Activated naive CD8-positive, alpha-beta T cell (primary cell): Measurements from ENCODE around the gene MIB2.

Source experiments
- H3K27ac Mint-ChIP-seq: one replicate; pipeline ENCODE4 v1.8.0; 2021; ENCODE audit warnings: mixed read lengths
- H3K27me3 Mint-ChIP-seq: one replicate; pipeline ENCODE4 v1.8.0; 2021; ENCODE audit warnings: mixed read lengths
- H3K36me3 Mint-ChIP-seq: one replicate; pipeline ENCODE4 v1.8.0; 2021; ENCODE audit warnings: mixed read lengths
- H3K4me1 Mint-ChIP-seq: one replicate; pipeline ENCODE4 v1.8.0; 2021; ENCODE audit warnings: low read depth, mixed read lengths
- H3K4me3 Mint-ChIP-seq: one replicate; pipeline ENCODE4 v1.8.0; 2021; ENCODE audit warnings: mild to moderate bottlenecking, mixed read lengths
- H3K9me3 Mint-ChIP-seq: one replicate; pipeline ENCODE4 v1.8.0; 2021; ENCODE audit warnings: low read depth, mixed read lengths

Gene MIB2

DNA sequence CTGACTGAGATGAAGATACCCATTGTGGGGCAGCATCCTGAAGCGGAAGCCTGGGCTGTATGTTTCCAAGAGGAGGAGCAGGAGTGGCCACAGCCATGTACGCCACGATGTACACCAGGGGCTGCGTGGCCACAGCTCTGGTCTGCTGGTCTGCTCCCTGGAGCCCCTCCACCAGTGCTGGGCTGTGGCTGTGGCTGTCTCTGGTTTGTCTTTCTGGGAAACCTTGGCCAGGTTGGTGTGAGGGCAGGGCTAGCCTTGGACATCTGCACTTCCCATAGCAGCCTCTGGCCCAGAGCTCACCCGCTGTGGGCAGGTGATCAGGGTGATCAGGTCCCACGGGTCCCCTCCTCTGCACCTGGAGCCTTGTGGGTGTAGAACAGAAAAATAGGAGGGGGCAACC is 2.6 kb downstream of the MIB2 start:
- Mint-ChIP-seq H3K27me3 (no peaks in the 10 kb centered on the region), H3K9me3 (no peaks in the 10 kb centered on the region), H3K36me3 (no peaks in the 10 kb centered on the region), H3K4me1 (peaks cover 26% of the 10 kb centered on the region), H3K4me3 (peak overlapping the region; percentile 84), H3K27ac (no peak overlapping the region)

DNA sequence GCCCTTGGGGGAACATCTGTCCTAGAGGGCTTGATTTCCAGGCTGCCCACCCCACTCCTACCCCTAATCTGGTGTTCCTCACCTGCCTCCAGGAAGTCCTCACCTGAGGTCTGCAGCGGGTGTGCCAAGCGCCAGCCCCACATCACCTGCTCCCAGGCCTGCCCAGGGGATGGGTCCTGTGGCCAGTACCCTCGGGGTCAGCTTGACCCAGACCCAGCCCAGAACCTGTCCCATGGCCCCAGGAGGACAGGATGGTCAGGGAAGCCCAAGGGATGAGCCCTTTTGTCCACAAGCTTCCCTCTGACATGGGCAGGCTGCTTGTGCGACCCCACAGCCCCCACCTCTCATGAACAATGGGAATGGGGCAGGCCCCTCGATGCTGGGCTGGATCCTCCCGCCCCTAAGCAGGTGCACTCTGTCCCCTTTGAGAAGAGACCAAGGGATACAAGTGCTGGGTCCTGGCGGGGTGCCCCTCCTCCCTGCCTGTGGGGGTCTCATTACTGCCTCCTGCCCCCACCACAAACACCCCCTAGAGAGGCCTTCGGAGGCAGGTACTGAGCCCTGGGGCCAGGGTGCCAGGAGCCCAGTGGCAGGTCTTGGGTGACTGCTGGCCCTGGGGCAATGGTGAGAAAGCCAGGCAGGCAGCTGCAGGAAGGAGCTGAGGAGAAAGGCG is 3.2 kb downstream of the MIB2 start:
- H3K36me3 Mint-ChIP-seq: no peaks in the 10 kb centered on the region
- H3K9me3 Mint-ChIP-seq: no peaks in the 10 kb centered on the region
- no peaks in the 10 kb centered on the region for H3K27me3 Mint-ChIP-seq
- H3K4me1 Mint-ChIP-seq: peaks cover 24% of the 10 kb centered on the region
- H3K27ac Mint-ChIP-seq: no peak overlapping the region
- no peak overlapping the region for H3K4me3 Mint-ChIP-seq

DNA sequence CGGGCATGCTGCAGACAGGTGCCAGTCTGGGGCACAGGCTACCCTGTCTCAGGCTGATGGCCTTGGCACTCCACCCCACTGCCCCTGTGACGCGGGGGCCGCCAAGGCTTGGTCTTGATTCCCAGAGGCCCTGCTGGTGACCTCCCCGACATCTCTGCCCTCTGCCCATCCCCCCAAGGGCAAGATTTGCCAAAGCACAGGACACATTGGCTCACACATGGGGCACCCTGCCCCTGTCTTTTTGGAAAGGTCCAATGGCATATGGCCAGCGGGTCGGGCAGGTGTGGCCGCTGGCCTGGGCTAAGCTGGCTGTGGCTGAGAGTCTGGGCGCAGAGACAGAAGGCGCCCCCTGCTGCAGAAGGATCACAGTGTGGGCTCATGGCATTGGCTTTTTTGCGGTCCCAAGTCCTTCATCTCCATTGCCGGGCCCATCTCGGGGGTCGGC is 4.6 kb downstream of the MIB2 start:
- no peaks in the 10 kb centered on the region for H3K27me3 Mint-ChIP-seq
- no peak overlapping the region for H3K4me3 Mint-ChIP-seq
- H3K9me3 Mint-ChIP-seq: no peaks in the 10 kb centered on the region
- no peaks in the 10 kb centered on the region for H3K36me3 Mint-ChIP-seq
- no peak overlapping the region for H3K27ac Mint-ChIP-seq
- H3K4me1 Mint-ChIP-seq: peaks cover 12% of the 10 kb centered on the region

GRCh38 chr1:1620433-1621139 is 5.3 kb downstream of the MIB2 start:
- peaks cover 10% of the 10 kb centered on the region for H3K4me1 Mint-ChIP-seq

GRCh38 chr1:1621173-1622009 is 6.1 kb downstream of the MIB2 start:
- Mint-ChIP-seq H3K36me3 (no peaks in the 10 kb centered on the region), H3K9me3 (no peaks in the 10 kb centered on the region), H3K4me3 (no peak overlapping the region), H3K27ac (no peak overlapping the region), H3K4me1 (peaks cover 10% of the 10 kb centered on the region), H3K27me3 (no peaks in the 10 kb centered on the region)

More at GRCh38 chr1:1620433-1621139, 5.3 kb downstream of the MIB2 start:
- H3K27ac Mint-ChIP-seq: no peak overlapping the region
- no peaks in the 10 kb centered on the region for H3K36me3 Mint-ChIP-seq
- no peaks in the 10 kb centered on the region for H3K9me3 Mint-ChIP-seq
- no peak overlapping the region for H3K4me3 Mint-ChIP-seq
- no peaks in the 10 kb centered on the region for H3K27me3 Mint-ChIP-seq

DNA sequence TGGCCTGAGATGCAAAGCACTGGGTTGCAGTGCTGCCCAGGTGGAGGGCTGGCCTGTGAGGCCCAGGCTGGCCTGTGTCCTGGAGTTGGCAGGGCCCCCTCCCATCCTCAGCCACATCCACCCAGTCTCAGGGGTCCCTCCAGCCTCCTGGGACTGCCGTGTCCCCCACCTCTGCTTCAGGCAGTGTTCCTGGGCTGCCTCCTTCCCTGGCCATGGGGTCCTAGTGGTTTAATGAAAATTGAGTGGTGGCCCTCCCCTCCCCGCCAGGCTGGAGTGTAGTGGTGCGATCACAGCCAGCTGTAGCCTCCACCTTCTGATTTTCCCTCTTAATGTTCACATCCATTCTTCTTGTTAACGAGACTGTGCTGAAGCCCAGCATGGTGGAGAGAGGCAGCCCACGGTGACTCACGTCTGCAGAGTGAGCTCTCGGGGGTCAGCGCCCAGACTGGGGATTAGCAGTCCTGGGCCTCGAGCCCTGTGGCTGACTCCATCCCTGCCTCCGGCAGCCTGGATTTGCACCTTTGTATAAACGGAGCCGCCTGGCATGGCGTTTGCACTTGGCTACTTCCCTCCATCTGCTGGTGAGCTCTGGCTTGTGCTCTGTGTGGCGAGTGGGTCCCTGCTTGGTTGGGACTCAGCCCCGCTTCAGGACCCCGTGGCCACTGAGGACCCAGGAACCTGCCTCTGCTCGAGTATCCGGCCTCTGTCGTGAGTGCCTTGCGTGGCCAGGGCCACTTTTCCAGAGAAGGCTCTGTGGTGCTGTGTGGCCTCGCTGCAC is 6.9 kb downstream of the MIB2 start:
- Mint-ChIP-seq H3K4me3 (no peak overlapping the region), H3K4me1 (peaks cover 7% of the 10 kb centered on the region), H3K36me3 (no peaks in the 10 kb centered on the region), H3K27me3 (no peaks in the 10 kb centered on the region), H3K27ac (no peak overlapping the region), H3K9me3 (no peaks in the 10 kb centered on the region)

DNA sequence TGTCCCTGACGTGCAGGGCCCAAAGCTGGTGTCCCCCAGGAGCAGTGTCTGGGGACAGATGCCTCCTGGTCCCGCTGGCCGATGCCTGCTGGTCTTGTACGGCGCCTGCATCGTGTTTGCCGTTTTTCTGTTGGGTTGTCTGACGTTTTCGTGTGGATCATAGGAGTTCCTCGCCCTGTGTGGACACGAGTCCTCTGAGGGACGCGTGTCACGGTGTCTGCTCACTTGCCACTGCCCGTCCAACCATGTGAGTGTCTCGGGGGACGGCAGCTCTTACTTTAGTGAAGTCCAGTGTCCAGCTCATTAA is 7.4 kb downstream of the MIB2 start:
- Mint-ChIP-seq H3K36me3 (no peaks in the 10 kb centered on the region), H3K27me3 (no peaks in the 10 kb centered on the region), H3K4me1 (peaks cover 2% of the 10 kb centered on the region), H3K4me3 (no peak overlapping the region), H3K27ac (no peak overlapping the region), H3K9me3 (no peaks in the 10 kb centered on the region)

DNA sequence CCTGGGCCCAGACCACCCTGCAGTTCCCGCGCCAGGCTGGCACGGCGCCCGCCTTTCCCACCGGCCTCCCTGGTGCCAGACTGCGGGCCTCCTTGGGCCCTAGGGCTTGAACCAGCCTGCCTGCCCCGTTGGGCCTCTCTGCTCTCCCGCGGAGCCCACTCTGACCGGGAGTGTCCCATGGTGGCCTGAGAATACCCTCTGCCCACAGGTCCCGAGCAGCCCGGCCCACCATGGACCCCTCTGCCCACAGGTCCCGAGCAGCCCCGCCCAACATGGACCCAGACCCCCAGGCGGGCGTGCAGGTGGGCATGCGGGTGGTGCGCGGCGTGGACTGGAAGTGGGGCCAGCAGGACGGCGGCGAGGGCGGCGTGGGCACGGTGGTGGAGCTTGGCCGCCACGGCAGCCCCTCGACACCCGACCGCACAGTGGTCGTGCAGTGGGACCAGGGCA is 7.9 kb downstream of the MIB2 start:
- H3K4me3 Mint-ChIP-seq: no peak overlapping the region
- H3K27ac Mint-ChIP-seq: no peak overlapping the region
- H3K27me3 Mint-ChIP-seq: no peaks in the 10 kb centered on the region
- no peaks in the 10 kb centered on the region for H3K36me3 Mint-ChIP-seq
- peaks cover 2% of the 10 kb centered on the region for H3K4me1 Mint-ChIP-seq
- H3K9me3 Mint-ChIP-seq: no peaks in the 10 kb centered on the region

GRCh38 chr1:1623631-1624442 is 8.5 kb downstream of the MIB2 start:
- Mint-ChIP-seq H3K27ac (no peak overlapping the region), H3K9me3 (no peaks in the 10 kb centered on the region), H3K4me3 (no peak overlapping the region), H3K4me1 (peaks cover 2% of the 10 kb centered on the region), H3K36me3 (no peaks in the 10 kb centered on the region), H3K27me3 (no peaks in the 10 kb centered on the region)

- H3K27ac Mint-ChIP-seq: no peak overlapping the region
- H3K36me3 Mint-ChIP-seq: no peaks in the 10 kb centered on the region
- H3K27me3 Mint-ChIP-seq: no peaks in the 10 kb centered on the region
- H3K9me3 Mint-ChIP-seq: no peaks in the 10 kb centered on the region
- H3K4me1 Mint-ChIP-seq: peaks cover 2% of the 10 kb centered on the region
- H3K4me3 Mint-ChIP-seq: no peak overlapping the region
Measured at GRCh38 chr1:1624443-1625403, 9.4 kb downstream of the MIB2 start.

DNA sequence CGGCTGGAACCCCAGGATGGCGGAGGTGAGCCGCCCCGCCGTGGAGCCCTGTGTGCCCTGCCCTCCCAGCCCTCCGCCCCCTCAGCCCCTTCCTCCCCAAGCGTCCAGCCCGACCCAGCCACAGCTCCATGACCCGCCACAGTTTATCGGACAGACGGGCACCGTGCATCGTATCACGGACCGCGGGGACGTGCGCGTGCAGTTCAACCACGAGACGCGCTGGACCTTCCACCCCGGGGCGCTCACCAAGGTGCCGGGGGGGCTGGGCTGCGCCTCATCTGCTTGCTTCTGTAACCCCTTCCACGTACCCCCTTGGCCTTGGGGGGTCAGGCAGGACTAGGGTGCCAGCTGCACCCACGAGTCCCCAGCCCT is 10.1 kb downstream of the MIB2 start:
- H3K27me3 Mint-ChIP-seq: no peaks in the 10 kb centered on the region
- H3K4me1 Mint-ChIP-seq: peaks cover 4% of the 10 kb centered on the region
- no peaks in the 10 kb centered on the region for H3K36me3 Mint-ChIP-seq
- no peak overlapping the region for H3K27ac Mint-ChIP-seq
- H3K9me3 Mint-ChIP-seq: no peaks in the 10 kb centered on the region
- no peak overlapping the region for H3K4me3 Mint-ChIP-seq

DNA sequence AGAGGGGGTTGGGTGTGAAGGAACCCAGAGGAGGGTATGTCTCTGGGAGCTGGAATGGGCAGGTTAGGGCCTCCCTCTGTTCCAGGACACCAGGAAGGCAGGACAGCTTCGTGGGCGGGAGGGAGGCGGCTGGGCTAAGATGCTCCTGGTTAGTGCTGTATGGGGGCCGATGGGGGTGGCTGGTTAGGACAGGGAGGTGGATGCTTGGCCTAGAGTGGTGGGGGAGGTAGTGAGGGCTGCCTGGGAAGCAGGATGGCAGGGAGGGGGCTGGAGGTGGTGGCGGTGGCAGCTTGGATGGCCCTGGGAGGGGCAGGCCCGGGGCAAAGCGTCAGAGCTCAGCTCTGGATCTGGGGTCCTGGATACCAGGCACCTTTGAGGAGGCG is 10.5 kb downstream of the MIB2 start:
- no peaks in the 10 kb centered on the region for H3K36me3 Mint-ChIP-seq
- no peak overlapping the region for H3K4me3 Mint-ChIP-seq
- peaks cover 4% of the 10 kb centered on the region for H3K4me1 Mint-ChIP-seq
- no peaks in the 10 kb centered on the region for H3K27me3 Mint-ChIP-seq
- H3K9me3 Mint-ChIP-seq: no peaks in the 10 kb centered on the region
- no peak overlapping the region for H3K27ac Mint-ChIP-seq
